GM20000 (cell line): ENCODE measurements around the gene XG.
"Not testable (repeated sequence)": the region's sequence is repeated elsewhere in the genome, so short reads cannot be mapped to it uniquely, and the experiment has no call there.

Experiments
- DNase-seq: peaks from one replicate; pipeline ENCODE4 v3.0.0; 2012; ENCODE audit warnings: low spot score
- CTCF ChIP-seq: IDR thresholded peaks from 2 replicates; pipeline ENCODE4 v1.5.1; 2012; ENCODE audit warnings: mild to moderate bottlenecking, control low read depth; ENCODE audit errors: extremely low read depth, missing control alignments

The XG gene

GRCh38 chrX:2804106-2804843, 52.4 kb downstream of the XG start:
- not testable (repeated sequence) for DNase-seq

GRCh38 chrX:2804858-2805257, 53.0 kb downstream of the XG start:
- DNase-seq = not testable (repeated sequence)

GRCh38 chrX:2811271-2811670, 59.4 kb downstream of the XG start:
- TF ChIP-seq CTCF = no peak
- no peak for DNase-seq

- peak; percentile 31 for TF ChIP-seq CTCF
- not testable (repeated sequence) for DNase-seq
These were observed 60.5 kb downstream of the XG start for GRCh38 chrX:2812161-2812907.

DNA sequence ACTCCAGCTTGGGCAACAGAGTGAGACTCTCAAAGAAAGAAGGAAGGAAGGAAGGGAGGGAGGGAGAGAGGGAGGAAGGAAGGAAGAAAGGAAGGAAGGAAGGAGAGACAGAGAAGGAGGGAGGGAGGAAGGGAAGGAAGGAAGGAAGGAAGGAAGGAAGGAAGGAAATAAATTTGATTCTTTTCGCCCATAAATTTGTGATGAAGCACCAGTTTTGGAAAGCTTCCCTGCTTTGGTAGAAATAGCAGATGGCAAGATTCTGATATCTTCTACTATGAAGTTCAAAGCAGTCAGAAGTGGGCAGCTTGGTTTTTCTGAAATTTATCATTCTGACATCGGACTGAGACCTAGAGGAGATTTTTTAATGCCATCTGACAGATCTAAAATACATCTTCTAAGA, 65.2 kb downstream of the XG start:
- DNase-seq = no peak
- no peak for TF ChIP-seq CTCF

GRCh38 chrX:2819345-2820135, 67.7 kb downstream of the XG start:
- no peak for DNase-seq
- TF ChIP-seq CTCF = no peak

- no peak for TF ChIP-seq CTCF
- no peak for DNase-seq
These were observed 68.4 kb downstream of the XG start for GRCh38 chrX:2820136-2820771.
